ENCODE data around the gene KDM6A. TPM values are rescaled to one million over a fixed set of nuclear protein-coding genes. Genes with fewer than 3 reads are reported as not detected.
"Not testable (repeated sequence)": the region's sequence is repeated elsewhere in the genome, so short reads cannot be mapped to it uniquely, and the experiment has no call there.

The KDM6A gene
- total RNA-seq, 1 donor from 2014 or later = 12.8 TPM

- no peak for ATAC-seq (ENCODE audit: poor library complexity)
- intact Hi-C loops (cut with DNase I) = no loop called here
- no peak for DNase-seq
Measured at GRCh38 chrX:45026036-45026435, 153.0 kb downstream of the KDM6A start.

- no peak for ATAC-seq (ENCODE audit: poor library complexity)
- intact Hi-C loops (cut with DNase I) = no loop called here
- DNase-seq = no peak
Measured at GRCh38 chrX:45031830-45032378, 158.9 kb downstream of the KDM6A start.

- no peak for DNase-seq
- ATAC-seq (ENCODE audit: poor library complexity) = no peak
- intact Hi-C loops (cut with DNase I) = no loop called here
Measured at GRCh38 chrX:45035071-45035470, 162.1 kb downstream of the KDM6A start.

GRCh38 chrX:45036161-45036560 lies 163.2 kb downstream of the KDM6A start:
- ATAC-seq (ENCODE audit: poor library complexity) = no peak
- intact Hi-C loops (cut with DNase I) = no loop called here
- DNase-seq = no peak

- intact Hi-C loops (cut with DNase I); ATAC-seq (ENCODE audit: poor library complexity); DNase-seq: not testable (repeated sequence)
Measured at GRCh38 chrX:45040137-45040536, 167.1 kb downstream of the KDM6A start.

GRCh38 chrX:45046417-45046816 lies 173.4 kb downstream of the KDM6A start:
- ATAC-seq (ENCODE audit: poor library complexity) (no peak), DNase-seq (no peak)
- intact Hi-C loops (cut with DNase I) = no loop called here

- no peak for ATAC-seq (ENCODE audit: poor library complexity)
- no peak for DNase-seq
- intact Hi-C loops (cut with DNase I) = no loop called here
Measured at GRCh38 chrX:45050558-45050957, 177.6 kb downstream of the KDM6A start.

- intact Hi-C loops (cut with DNase I) = no loop called here
- ATAC-seq (ENCODE audit: poor library complexity) (no peak), DNase-seq (no peak)
Measured at GRCh38 chrX:45056428-45057145, 183.6 kb downstream of the KDM6A start.

- DNase-seq; ATAC-seq (ENCODE audit: poor library complexity); intact Hi-C loops (cut with DNase I): not testable (repeated sequence)
Measured at GRCh38 chrX:45059906-45060305, 186.9 kb downstream of the KDM6A start.

- no peak for DNase-seq
- no peak for ATAC-seq (ENCODE audit: poor library complexity)
- intact Hi-C loops (cut with DNase I) = no loop called here
Measured at GRCh38 chrX:45063319-45064095, 190.5 kb downstream of the KDM6A start.

- no peak for ATAC-seq (ENCODE audit: poor library complexity)
- intact Hi-C loops (cut with DNase I) = no loop called here
Measured at GRCh38 chrX:45068569-45068968, 195.6 kb downstream of the KDM6A start.

GRCh38 chrX:45070116-45071007 lies 197.4 kb downstream of the KDM6A start:
- intact Hi-C loops (cut with DNase I) = loop anchor here (10.0 kb wide), 1 partner anchor 196 kb away; the partner anchor contains the start of gene KDM6A
- DNase-seq (no peak), ATAC-seq (ENCODE audit: poor library complexity) (peak; percentile 49)

More at GRCh38 chrX:45068569-45068968, 195.6 kb downstream of the KDM6A start:
- DNase-seq = no peak

GRCh38 chrX:45073011-45073410 lies 200.0 kb downstream of the KDM6A start:
- ATAC-seq (ENCODE audit: poor library complexity); DNase-seq: not testable (repeated sequence)
- intact Hi-C loops (cut with DNase I) = loop anchor here (10.0 kb wide), 1 partner anchor 198 kb away; the partner anchor contains the start of gene KDM6A

GRCh38 chrX:45077748-45078424 lies 204.9 kb downstream of the KDM6A start:
- ATAC-seq (ENCODE audit: poor library complexity) (no peak), DNase-seq (no peak)
- intact Hi-C loops (cut with DNase I) = loop anchor here (10.0 kb wide), 1 partner anchor 203 kb away; the partner anchor contains the start of gene KDM6A

GRCh38 chrX:45083314-45083713 lies 210.3 kb downstream of the KDM6A start:
- intact Hi-C loops (cut with DNase I) = no loop called here
- DNase-seq = no peak
- no peak for ATAC-seq (ENCODE audit: poor library complexity)

GRCh38 chrX:45110494-45110893 lies 237.5 kb downstream of the KDM6A start:
- DNase-seq = no peak
- no peak for ATAC-seq (ENCODE audit: poor library complexity)
- intact Hi-C loops (cut with DNase I) = no loop called here

- intact Hi-C loops (cut with DNase I) = no loop called here
- no peak for ATAC-seq (ENCODE audit: poor library complexity)
- no peak for DNase-seq
Measured at GRCh38 chrX:45126158-45126557, 253.2 kb downstream of the KDM6A start.

GRCh38 chrX:45128896-45129454 lies 256.0 kb downstream of the KDM6A start:
- DNase-seq = no peak
- intact Hi-C loops (cut with DNase I) = no loop called here
- no peak for ATAC-seq (ENCODE audit: poor library complexity)

Data from Right ventricle myocardium superior (tissue), 1 donor.